ENCODE measurements around the gene AGBL5. TPM values are rescaled to one million over a fixed set of nuclear protein-coding genes. Genes with fewer than 3 reads are reported as not detected.

The AGBL5 gene
- 10 to 100 TPM; 13.1 to 14.3 TPM for total RNA-seq

- peaks cover 18% of the 10 kb centered on the region for H3K4me1 Mint-ChIP-seq
- H3K36me3 Mint-ChIP-seq (ENCODE audit: low read depth) = peaks cover 34% of the 10 kb centered on the region
- H3K27me3 Mint-ChIP-seq = peaks cover 6% of the 10 kb centered on the region
- H3K4me3 Mint-ChIP-seq = peak within 1 kb of the TSS; percentile 94
- peaks cover 8% of the 10 kb centered on the region for H3K9me3 Mint-ChIP-seq
- peak; percentile 82 for ATAC-seq (replicated peaks)
- peak within 1 kb of the TSS; percentile 100 for H3K27ac Mint-ChIP-seq
Observed at GRCh38 chr2:27050996-27051901, at the start of gene AGBL5. TSS of gene AGBL5 (plus strand) at chr2:27051668. CDS start at chr2:27052959, 1,291 bp downstream.

- H3K4me3 Mint-ChIP-seq = no peak overlapping the region
- no peaks in the 10 kb centered on the region for H3K4me1 Mint-ChIP-seq
- ATAC-seq (replicated peaks) = no peak
- no peaks in the 10 kb centered on the region for H3K36me3 Mint-ChIP-seq (ENCODE audit: low read depth)
- H3K27me3 Mint-ChIP-seq = no peaks in the 10 kb centered on the region
- no peak overlapping the region for H3K27ac Mint-ChIP-seq
- no peaks in the 10 kb centered on the region for H3K9me3 Mint-ChIP-seq
Observed at GRCh38 chr2:27001950-27002349, 49.5 kb upstream of the AGBL5 start.

GRCh38 chr2:27003007-27003406 lies 48.5 kb upstream of the AGBL5 start:
- no peak overlapping the region for H3K4me3 Mint-ChIP-seq
- H3K27ac Mint-ChIP-seq = no peak overlapping the region
- no peaks in the 10 kb centered on the region for H3K4me1 Mint-ChIP-seq
- H3K27me3 Mint-ChIP-seq = no peaks in the 10 kb centered on the region
- H3K9me3 Mint-ChIP-seq = no peaks in the 10 kb centered on the region
- no peaks in the 10 kb centered on the region for H3K36me3 Mint-ChIP-seq (ENCODE audit: low read depth)
- no peak for ATAC-seq (replicated peaks)

GRCh38 chr2:27003857-27004256 lies 47.6 kb upstream of the AGBL5 start:
- Mint-ChIP-seq H3K4me3 (no peak overlapping the region), H3K36me3 (ENCODE audit: low read depth) (no peaks in the 10 kb centered on the region), H3K27me3 (no peaks in the 10 kb centered on the region), H3K9me3 (no peaks in the 10 kb centered on the region), H3K27ac (no peak overlapping the region), H3K4me1 (no peaks in the 10 kb centered on the region)
- ATAC-seq (replicated peaks) = no peak

GRCh38 chr2:27006602-27007415 lies 44.7 kb upstream of the AGBL5 start:
- Mint-ChIP-seq H3K9me3 (no peaks in the 10 kb centered on the region), H3K36me3 (ENCODE audit: low read depth) (no peaks in the 10 kb centered on the region), H3K27ac (no peak overlapping the region), H3K27me3 (no peaks in the 10 kb centered on the region), H3K4me3 (no peak overlapping the region), H3K4me1 (peaks cover 3% of the 10 kb centered on the region)
- no peak for ATAC-seq (replicated peaks)

GRCh38 chr2:27007416-27008374 lies 43.8 kb upstream of the AGBL5 start:
- Mint-ChIP-seq H3K27me3 (no peaks in the 10 kb centered on the region), H3K36me3 (ENCODE audit: low read depth) (no peaks in the 10 kb centered on the region), H3K4me3 (no peak overlapping the region), H3K27ac (no peak overlapping the region), H3K4me1 (peaks cover 3% of the 10 kb centered on the region), H3K9me3 (no peaks in the 10 kb centered on the region)
- ATAC-seq (replicated peaks) = no peak

- Mint-ChIP-seq H3K36me3 (ENCODE audit: low read depth) (no peaks in the 10 kb centered on the region), H3K4me3 (no peak overlapping the region), H3K27ac (no peak overlapping the region), H3K27me3 (no peaks in the 10 kb centered on the region), H3K4me1 (peaks cover 3% of the 10 kb centered on the region), H3K9me3 (no peaks in the 10 kb centered on the region)
- ATAC-seq (replicated peaks) = no peak
Observed at GRCh38 chr2:27008678-27009077, 42.8 kb upstream of the AGBL5 start.

GRCh38 chr2:27009083-27009482 lies 42.4 kb upstream of the AGBL5 start:
- ATAC-seq (replicated peaks) = no peak
- Mint-ChIP-seq H3K27ac (no peak overlapping the region), H3K36me3 (ENCODE audit: low read depth) (no peaks in the 10 kb centered on the region), H3K9me3 (no peaks in the 10 kb centered on the region), H3K4me3 (no peak overlapping the region), H3K4me1 (peaks cover 3% of the 10 kb centered on the region), H3K27me3 (no peaks in the 10 kb centered on the region)

- Mint-ChIP-seq H3K4me3 (no peak overlapping the region), H3K27me3 (no peaks in the 10 kb centered on the region), H3K4me1 (peaks cover 3% of the 10 kb centered on the region), H3K27ac (no peak overlapping the region), H3K36me3 (ENCODE audit: low read depth) (no peaks in the 10 kb centered on the region), H3K9me3 (no peaks in the 10 kb centered on the region)
- ATAC-seq (replicated peaks) = no peak
Observed at GRCh38 chr2:27009716-27010115, 41.8 kb upstream of the AGBL5 start.

- ATAC-seq (replicated peaks) = no peak
- no peak overlapping the region for H3K27ac Mint-ChIP-seq
- H3K4me3 Mint-ChIP-seq = no peak overlapping the region
- H3K4me1 Mint-ChIP-seq = peaks cover 3% of the 10 kb centered on the region
- H3K9me3 Mint-ChIP-seq = no peaks in the 10 kb centered on the region
- no peaks in the 10 kb centered on the region for H3K36me3 Mint-ChIP-seq (ENCODE audit: low read depth)
- H3K27me3 Mint-ChIP-seq = no peaks in the 10 kb centered on the region
Observed at GRCh38 chr2:27010139-27010538, 41.3 kb upstream of the AGBL5 start.

- Mint-ChIP-seq H3K27me3 (no peaks in the 10 kb centered on the region), H3K9me3 (no peaks in the 10 kb centered on the region), H3K4me1 (peaks cover 3% of the 10 kb centered on the region), H3K36me3 (ENCODE audit: low read depth) (no peaks in the 10 kb centered on the region), H3K27ac (no peak overlapping the region), H3K4me3 (no peak overlapping the region)
- ATAC-seq (replicated peaks) = no peak
Observed at GRCh38 chr2:27013738-27014137, 37.7 kb upstream of the AGBL5 start.

- H3K36me3 Mint-ChIP-seq (ENCODE audit: low read depth) = no peaks in the 10 kb centered on the region
Observed at GRCh38 chr2:27014771-27015433, 36.6 kb upstream of the AGBL5 start.

GRCh38 chr2:27016801-27017325 lies 34.6 kb upstream of the AGBL5 start:
- Mint-ChIP-seq H3K9me3 (no peaks in the 10 kb centered on the region), H3K27me3 (no peaks in the 10 kb centered on the region), H3K4me1 (no peaks in the 10 kb centered on the region), H3K27ac (no peak overlapping the region), H3K4me3 (no peak overlapping the region), H3K36me3 (ENCODE audit: low read depth) (no peaks in the 10 kb centered on the region)
- no peak for ATAC-seq (replicated peaks)

More at GRCh38 chr2:27014771-27015433, 36.6 kb upstream of the AGBL5 start:
- ATAC-seq (replicated peaks) = no peak
- no peak overlapping the region for H3K27ac Mint-ChIP-seq
- H3K9me3 Mint-ChIP-seq = no peaks in the 10 kb centered on the region
- no peaks in the 10 kb centered on the region for H3K27me3 Mint-ChIP-seq
- H3K4me3 Mint-ChIP-seq = no peak overlapping the region
- H3K4me1 Mint-ChIP-seq = peaks cover 3% of the 10 kb centered on the region
